Osteoblast (primary cell): ENCODE measurements around the gene TOP1. TPM values are rescaled to one million over a fixed set of nuclear protein-coding genes. Genes with fewer than 3 reads are reported as not detected.

Source experiments
- DNase-seq: peaks from one replicate; pipeline ENCODE4 v3.0.0; 2011; ENCODE audit warnings: low spot score, mixed read lengths; ENCODE audit not compliant: insufficient read length; ENCODE audit errors: missing footprints
- H2AFZ ChIP-seq: 2 replicates; pipeline ENCODE4 v1.6.0; 2011; ENCODE audit warnings: mild to moderate bottlenecking, low read length
- H3K27ac ChIP-seq: 2 replicates; pipeline ENCODE4 v1.5.1; 2011; ENCODE audit warnings: mild to moderate bottlenecking, low read depth, low read length, moderate library complexity
- H3K27me3 ChIP-seq: 2 replicates; pipeline ENCODE4 v1.6.0; 2012; ENCODE audit warnings: mild to moderate bottlenecking, control low read depth, inconsistent platforms, low read length, moderate library complexity; ENCODE audit not compliant: insufficient read depth
- H3K36me3 ChIP-seq: 2 replicates; pipeline ENCODE4 v1.5.1; 2011; ENCODE audit warnings: mild to moderate bottlenecking, low read length, control low read depth, moderate library complexity; ENCODE audit not compliant: insufficient read depth
- H3K4me1 ChIP-seq: 2 replicates; pipeline ENCODE4 v1.5.1; 2011; ENCODE audit warnings: mild to moderate bottlenecking, low read length, control low read depth, moderate library complexity; ENCODE audit not compliant: insufficient read depth
- H3K4me2 ChIP-seq: 2 replicates; pipeline ENCODE4 v1.6.0; 2011; ENCODE audit warnings: mild to moderate bottlenecking, low read length; ENCODE audit not compliant: insufficient read depth
- H3K4me3 ChIP-seq: fragments of 200-600 bp; sonication (generic); 3 replicates; pipeline ENCODE4 v1.5.1; 2012; ENCODE audit warnings: mild to moderate bottlenecking, low read length, inconsistent platforms; ENCODE audit not compliant: insufficient read depth
- H3K79me2 ChIP-seq: 2 replicates; pipeline ENCODE4 v1.6.0; 2012; ENCODE audit warnings: mild to moderate bottlenecking, low read length, control low read depth, inconsistent platforms; ENCODE audit not compliant: insufficient read depth
- H3K9me3 ChIP-seq: 2 replicates; pipeline ENCODE4 v1.5.1; 2011; ENCODE audit warnings: low read depth, low read length, control low read depth
- H4K20me1 ChIP-seq: 2 replicates; pipeline ENCODE4 v1.6.0; 2012; ENCODE audit warnings: mild to moderate bottlenecking, low read length, control low read depth; ENCODE audit not compliant: insufficient read depth
- CTCF ChIP-seq: IDR thresholded peaks from 2 replicates; pipeline ENCODE4 v1.5.1; 2011; ENCODE audit warnings: mild to moderate bottlenecking, low read depth, low read length, moderate library complexity; ENCODE audit errors: extremely low read depth
- total RNA-seq: library from RNA; depleted of rRNA; stranded (reverse); fragments of >200 nt; gene quantifications from 2 replicates; pipeline ENCODE4 v1.2.3, GENCODE V29; 2012

Gene TOP1
- total RNA-seq, 1 donor = 10.5 TPM

- no peak overlapping the region for H3K27ac ChIP-seq
Measured at GRCh38 chr20:41148942-41149341, 120.3 kb downstream of the TOP1 start.

GRCh38 chr20:41150664-41151063 lies 122.0 kb downstream of the TOP1 start:
- H2AFZ ChIP-seq = no peak overlapping the region
- H3K4me1 ChIP-seq = peaks cover 4% of the 10 kb centered on the region
- H3K36me3 ChIP-seq = no peaks in the 10 kb centered on the region
- no peak overlapping the region for H3K4me3 ChIP-seq
- no peaks in the 10 kb centered on the region for H3K27me3 ChIP-seq
- no peak overlapping the region for H3K4me2 ChIP-seq
- H3K27ac ChIP-seq = no peak overlapping the region
- peaks cover 92% of the 10 kb centered on the region for H4K20me1 ChIP-seq
- peak; percentile 38 for DNase-seq
- H3K9me3 ChIP-seq = no peaks in the 10 kb centered on the region
- TF ChIP-seq CTCF = no peak
- H3K79me2 ChIP-seq = peaks cover 98% of the 10 kb centered on the region

More at GRCh38 chr20:41148942-41149341, 120.3 kb downstream of the TOP1 start:
- no peak for TF ChIP-seq CTCF
- no peak overlapping the region for H3K4me2 ChIP-seq
- peaks cover 93% of the 10 kb centered on the region for H4K20me1 ChIP-seq
- no peak overlapping the region for H2AFZ ChIP-seq
- H3K79me2 ChIP-seq = peaks cover 98% of the 10 kb centered on the region
- no peaks in the 10 kb centered on the region for H3K9me3 ChIP-seq
- H3K4me3 ChIP-seq = no peak overlapping the region
- H3K4me1 ChIP-seq = peaks cover 4% of the 10 kb centered on the region
- no peaks in the 10 kb centered on the region for H3K36me3 ChIP-seq
- peak; percentile 64 for DNase-seq
- no peaks in the 10 kb centered on the region for H3K27me3 ChIP-seq

GRCh38 chr20:41151134-41151869 lies 122.7 kb downstream of the TOP1 start:
- Histone ChIP-seq H3K9me3 (no peaks in the 10 kb centered on the region), H3K4me2 (no peak overlapping the region), H4K20me1 (peaks cover 92% of the 10 kb centered on the region), H2AFZ (no peak overlapping the region), H3K79me2 (peaks cover 98% of the 10 kb centered on the region), H3K36me3 (no peaks in the 10 kb centered on the region), H3K27me3 (no peaks in the 10 kb centered on the region), H3K4me3 (no peak overlapping the region), H3K4me1 (no peaks in the 10 kb centered on the region), H3K27ac (no peak overlapping the region)
- no peak for TF ChIP-seq CTCF
- no peak for DNase-seq

- DNase-seq = peak; percentile 66
- Histone ChIP-seq H4K20me1 (peaks cover 91% of the 10 kb centered on the region), H3K4me3 (no peak overlapping the region), H2AFZ (no peak overlapping the region), H3K27ac (no peak overlapping the region), H3K4me2 (no peak overlapping the region), H3K9me3 (no peaks in the 10 kb centered on the region), H3K36me3 (no peaks in the 10 kb centered on the region), H3K79me2 (peaks cover 98% of the 10 kb centered on the region), H3K4me1 (no peaks in the 10 kb centered on the region), H3K27me3 (no peaks in the 10 kb centered on the region)
- no peak for TF ChIP-seq CTCF
Measured at GRCh38 chr20:41152108-41152757, 123.6 kb downstream of the TOP1 start.
